Calu3 (cell line): Measurements from ENCODE around the gene KLK13. TPM values are rescaled to one million over a fixed set of nuclear protein-coding genes. Genes with fewer than 3 reads are reported as not detected.

Experiments
- BruUV-seq: library from RNA; stranded (reverse); fragments of 400-500 nt; replicated peaks from 2 replicates; lab custom pipeline; 2021; lab: Mats Ljungman, UMichigan
- CTCF ChIA-PET: fragments of 300-600 bp; sonication (Branson Sonifier 250); formaldehyde crosslinking; loops from one replicate; lab custom pipeline; 2022; ENCODE audit warnings: antibody characterized with exemption; lab: Charles Lee
- DNase-seq: peaks from one replicate; pipeline ENCODE4 v3.0.0; 2022
- H3K27ac Mint-ChIP-seq: one replicate; pipeline ENCODE4 v1.8.0; 2022; ENCODE audit warnings: mixed read lengths; ENCODE audit not compliant: unreplicated experiment
- H3K27me3 Mint-ChIP-seq: one replicate; pipeline ENCODE4 v1.8.0; 2022; ENCODE audit warnings: mixed read lengths; ENCODE audit not compliant: unreplicated experiment
- H3K36me3 Mint-ChIP-seq: one replicate; pipeline ENCODE4 v1.8.0; 2022; ENCODE audit warnings: mild to moderate bottlenecking, moderate library complexity, mixed read lengths; ENCODE audit not compliant: insufficient read depth, unreplicated experiment
- H3K4me1 Mint-ChIP-seq: one replicate; pipeline ENCODE4 v1.8.0; 2022; ENCODE audit warnings: mild to moderate bottlenecking, low read depth, mixed read lengths; ENCODE audit not compliant: unreplicated experiment
- H3K4me3 Mint-ChIP-seq: one replicate; pipeline ENCODE4 v1.8.0; 2022; ENCODE audit warnings: mild to moderate bottlenecking, low read depth, moderate library complexity, mixed read lengths; ENCODE audit not compliant: unreplicated experiment
- H3K9me3 Mint-ChIP-seq: one replicate; pipeline ENCODE4 v1.8.0; 2022; ENCODE audit warnings: low read depth, mixed read lengths; ENCODE audit not compliant: unreplicated experiment
- CTCF ChIP-seq: fragments of 200-600 bp; IDR thresholded peaks from one replicate; pipeline ENCODE4 v1.8.0; 2022; ENCODE audit warnings: antibody characterized with exemption; ENCODE audit not compliant: unreplicated experiment
- intact Hi-C: fragments of 100-400 bp; cut with micrococcal nuclease; formaldehyde crosslinking; loops from one replicate; pipeline ENCODE4 v1.10.0; 2022; ENCODE audit not compliant: unreplicated experiment
- total RNA-seq: library from RNA; stranded (reverse); gene quantifications from 2 replicates; pipeline ENCODE4 v1.2.3, GENCODE V29; 2022

Gene KLK13
- total RNA-seq, 1 experiment from 2014 or later, result not detected

- BruUV-seq, result no TSS peak
- DNase-seq, result no peak
- no peaks in the 10 kb centered on the region for H3K9me3 Mint-ChIP-seq
- H3K36me3 Mint-ChIP-seq, result peaks cover 22% of the 10 kb centered on the region
- H3K27me3 Mint-ChIP-seq, result no peaks in the 10 kb centered on the region
- CTCF ChIA-PET, result no interaction called here
- peak overlapping the region; percentile 88 for H3K4me3 Mint-ChIP-seq
- peak overlapping the region; percentile 87 for H3K27ac Mint-ChIP-seq
- no peak for TF ChIP-seq CTCF
- H3K4me1 Mint-ChIP-seq, result peaks cover 10% of the 10 kb centered on the region
- intact Hi-C loops, result no loop called here
Measured at GRCh38 chr19:51108805-51109146, 43.9 kb upstream of the KLK13 start.

GRCh38 chr19:51108066-51108804 is 43.3 kb upstream of the KLK13 start, which contains the start of gene CTU1:
Gene CTU1, minus strand, starts transcription at chr19:51108409. Its CDS starts 3,840 bp downstream, at chr19:51104569.
- BruUV-seq, result no TSS peak
- peak; percentile 99 for DNase-seq
- TF ChIP-seq CTCF, result no peak
- H3K27me3 Mint-ChIP-seq, result no peaks in the 10 kb centered on the region
- no peaks in the 10 kb centered on the region for H3K9me3 Mint-ChIP-seq
- intact Hi-C loops, result no loop called here
- peaks cover 10% of the 10 kb centered on the region for H3K4me1 Mint-ChIP-seq
- peak within 1 kb of the TSS; percentile 88 for H3K4me3 Mint-ChIP-seq
- H3K27ac Mint-ChIP-seq, result peak within 1 kb of the TSS; percentile 87
- CTCF ChIA-PET, result no interaction called here
- H3K36me3 Mint-ChIP-seq, result peaks cover 28% of the 10 kb centered on the region

GRCh38 chr19:51107406-51108065 is 42.6 kb upstream of the KLK13 start:
- Mint-ChIP-seq H3K4me1 (peaks cover 16% of the 10 kb centered on the region), H3K36me3 (peaks cover 35% of the 10 kb centered on the region), H3K4me3 (peak overlapping the region; percentile 88), H3K27ac (peak overlapping the region; percentile 87), H3K9me3 (no peaks in the 10 kb centered on the region), H3K27me3 (no peaks in the 10 kb centered on the region)
- DNase-seq, result no peak
- TF ChIP-seq CTCF, result no peak
- intact Hi-C loops, result no loop called here
- BruUV-seq, result TSS peak; percentile 67
- CTCF ChIA-PET, result no interaction called here

GRCh38 chr19:51103926-51104341 is 39.0 kb upstream of the KLK13 start:
- no peaks in the 10 kb centered on the region for H3K27me3 Mint-ChIP-seq
- intact Hi-C loops, result no loop called here
- no TSS peak for BruUV-seq
- H3K4me3 Mint-ChIP-seq, result no peak overlapping the region
- CTCF ChIA-PET, result no interaction called here
- no peak for TF ChIP-seq CTCF
- peaks cover 47% of the 10 kb centered on the region for H3K36me3 Mint-ChIP-seq
- no peak for DNase-seq
- no peak overlapping the region for H3K27ac Mint-ChIP-seq
- H3K9me3 Mint-ChIP-seq, result no peaks in the 10 kb centered on the region
- peaks cover 19% of the 10 kb centered on the region for H3K4me1 Mint-ChIP-seq
